ENCODE measurements around the gene SEMA3C.

SEMA3C gene

GRCh38 chr7:80729591-80730320 lies 189.1 kb downstream of the SEMA3C start:
- no peak for DNase-seq

GRCh38 chr7:80726666-80727065 lies 192.2 kb downstream of the SEMA3C start:
- no peak for DNase-seq

- DNase-seq: no peak
These were observed 193.7 kb downstream of the SEMA3C start for GRCh38 chr7:80725181-80725611.

- no peak for DNase-seq
These were observed 194.5 kb downstream of the SEMA3C start for GRCh38 chr7:80724249-80724871.

- no peak for DNase-seq
These were observed 196.1 kb downstream of the SEMA3C start for GRCh38 chr7:80722616-80723195.

- no peak for DNase-seq
These were observed 196.8 kb downstream of the SEMA3C start for GRCh38 chr7:80721883-80722615.

GRCh38 chr7:80720146-80720545 lies 198.7 kb downstream of the SEMA3C start:
- no peak for DNase-seq

GRCh38 chr7:80719261-80719660 lies 199.6 kb downstream of the SEMA3C start:
- no peak for DNase-seq

GRCh38 chr7:80711531-80711930 lies 207.3 kb downstream of the SEMA3C start:
- DNase-seq: no peak

GRCh38 chr7:80708123-80708522 lies 210.7 kb downstream of the SEMA3C start:
- DNase-seq: no peak

GRCh38 chr7:80707318-80707717 lies 211.5 kb downstream of the SEMA3C start:
- no peak for DNase-seq

GRCh38 chr7:80705130-80705781 lies 213.6 kb downstream of the SEMA3C start:
- DNase-seq: no peak

- DNase-seq: no peak
These were observed 215.6 kb downstream of the SEMA3C start for GRCh38 chr7:80703272-80703671.

GRCh38 chr7:80699721-80700256 lies 219.1 kb downstream of the SEMA3C start:
- DNase-seq: no peak

GRCh38 chr7:80699045-80699638 lies 219.7 kb downstream of the SEMA3C start:
- DNase-seq: peak; percentile 12 to 33
